ENCODE results near the gene WDR62.

- TF ChIP-seq CTCF (optimal IDR thresholded peaks at IDR 0.05 in 1 of 3, IDR thresholded peaks at IDR 0.05 in 1 of 3, conservative IDR thresholded peaks at IDR 0.05 in 1 of 3; ENCODE audit: extremely low read depth in 1 of 3, insufficient read depth in 2 of 3, low read length in 3 of 3) (no peak), EZH2 (IDR thresholded peaks at IDR 0.05; ENCODE audit: low read length) (no peak)
Observed at GRCh38 chr19:36051637-36052036, 3.1 kb upstream of the WDR62 start.
